M059J (cell line): ENCODE measurements around the gene RTBDN. TPM values are rescaled to one million over a fixed set of nuclear protein-coding genes. Genes with fewer than 3 reads are reported as not detected.

Source experiments
- DNase-seq: peaks from one replicate; pipeline ENCODE4 v3.0.0-alpha.2; 2012; ENCODE audit warnings: low read depth
- total RNA-seq: library from RNA; depleted of rRNA; stranded (reverse); fragments of >200 nt; shearing (Covaris generic); gene quantifications from 2 replicates; pipeline ENCODE4 v1.2.3, GENCODE V29; 2014; rRNA removed

RTBDN gene
- 0.52 TPM in 1 of 2 replicates, not detected in the other for total RNA-seq

DNA sequence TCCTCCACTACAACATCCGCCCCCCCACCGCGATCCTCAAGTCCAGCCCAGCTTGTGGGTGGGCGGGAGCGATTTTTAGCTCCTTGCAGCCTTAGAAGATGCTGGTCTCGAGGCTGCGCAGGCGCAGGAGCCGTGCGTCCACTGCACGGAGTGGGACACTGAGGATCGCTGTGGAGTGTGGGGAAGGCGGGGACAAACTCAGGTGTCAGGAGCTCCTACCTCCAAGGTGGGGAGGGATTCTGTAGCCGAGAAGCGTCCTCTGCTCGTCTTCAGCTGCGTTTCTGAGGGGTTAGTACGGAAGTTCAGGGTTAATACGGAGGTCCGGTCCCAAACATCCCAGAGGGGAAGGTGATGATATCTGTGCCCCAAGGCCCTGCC lies at the start of gene RTBDN:
RTBDN (minus strand) TSS at position 14 of the 378 bp plus-strand sequence. CDS start 4,600 bp downstream, outside the sequence.
- DNase-seq, result peak; percentile 23

DNA sequence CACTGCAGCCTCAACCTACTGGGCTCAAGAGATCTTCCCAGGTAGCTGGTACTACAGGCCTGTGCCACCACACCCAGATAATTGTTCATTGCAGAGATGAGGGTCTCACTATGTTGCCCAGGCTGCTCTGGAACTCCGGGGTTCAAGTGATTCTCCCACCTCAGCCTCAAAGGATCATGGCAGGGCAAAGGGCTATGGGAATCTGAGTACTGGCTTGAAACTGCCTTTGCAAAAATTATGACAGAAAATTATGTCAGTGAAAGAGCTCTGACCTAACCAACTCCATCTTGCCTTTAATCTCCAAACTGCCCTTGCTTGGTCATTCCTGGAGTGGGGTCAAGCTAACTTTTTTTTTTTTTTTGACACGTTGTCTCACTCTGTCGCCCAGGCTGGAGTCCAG lies 48.2 kb upstream of the RTBDN start:
- DNase-seq, result no peak

DNA sequence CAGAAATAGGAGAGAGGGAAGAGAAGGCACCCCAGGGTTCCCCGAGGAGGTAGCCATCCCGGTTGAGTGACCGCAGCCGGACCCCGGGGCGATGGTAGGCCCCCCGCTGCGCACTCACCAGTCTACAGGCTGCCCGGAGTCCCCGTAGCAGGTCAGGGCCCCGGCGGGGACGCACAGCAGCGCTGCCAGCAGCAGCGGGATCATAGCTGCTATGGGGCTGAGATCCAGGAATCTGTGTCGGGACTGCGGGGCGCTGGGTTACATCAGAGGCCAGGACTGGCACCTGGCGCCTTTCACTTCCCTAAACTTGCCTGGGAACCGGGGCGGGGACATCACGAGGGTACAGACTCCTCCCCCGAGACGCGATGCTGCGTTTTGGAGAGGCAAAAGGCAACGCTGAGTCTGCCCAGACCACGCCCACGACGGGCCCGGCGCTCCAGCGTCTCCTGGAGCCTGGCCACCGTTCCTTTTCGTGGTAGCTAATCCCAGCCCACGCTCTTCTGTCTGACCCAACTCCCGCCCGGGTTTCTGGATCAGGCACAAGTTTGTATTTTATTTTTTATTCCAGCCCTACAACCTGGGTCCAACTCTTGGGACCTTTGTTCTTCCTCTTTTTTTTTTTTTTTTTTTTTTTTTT lies 46.9 kb upstream of the RTBDN start, which contains the start of gene DNASE2:
DNASE2 (minus strand) TSS at position 278 of the 637 bp plus-strand sequence; CDS start at position 204, 74 bp downstream.
- DNase-seq, result peak; percentile 95

DNA sequence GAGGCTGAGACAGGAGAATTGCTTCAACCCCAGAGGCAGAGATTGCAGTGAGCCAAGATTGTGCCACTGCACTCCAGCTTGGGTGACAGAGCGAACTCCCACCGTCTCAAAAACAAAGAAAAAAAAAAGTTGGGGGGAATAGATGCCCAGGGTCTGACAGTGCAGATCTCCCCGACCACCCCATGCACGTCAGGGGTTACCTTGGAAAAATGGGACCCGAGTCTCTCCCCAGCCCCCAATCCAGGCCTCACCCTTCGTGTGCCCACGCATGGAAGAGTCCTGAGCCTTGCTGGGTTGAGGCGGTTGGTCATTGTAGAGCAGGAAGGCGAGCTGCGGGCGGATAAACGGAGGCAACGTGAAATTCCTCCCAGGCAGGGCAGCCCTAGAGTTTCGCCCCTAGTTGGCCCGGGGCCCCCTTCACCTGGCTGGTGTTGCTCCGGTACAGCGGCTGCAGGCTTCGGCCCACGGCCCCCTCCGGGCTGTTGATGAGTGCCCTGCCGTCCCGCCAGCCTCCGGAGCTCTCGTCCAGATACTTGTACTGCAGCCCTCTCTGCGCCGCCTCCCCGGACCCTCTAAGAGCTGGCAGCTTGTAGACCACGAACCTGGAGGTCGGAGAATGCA lies 46.3 kb upstream of the RTBDN start:
- peak; percentile 25 for DNase-seq

DNA sequence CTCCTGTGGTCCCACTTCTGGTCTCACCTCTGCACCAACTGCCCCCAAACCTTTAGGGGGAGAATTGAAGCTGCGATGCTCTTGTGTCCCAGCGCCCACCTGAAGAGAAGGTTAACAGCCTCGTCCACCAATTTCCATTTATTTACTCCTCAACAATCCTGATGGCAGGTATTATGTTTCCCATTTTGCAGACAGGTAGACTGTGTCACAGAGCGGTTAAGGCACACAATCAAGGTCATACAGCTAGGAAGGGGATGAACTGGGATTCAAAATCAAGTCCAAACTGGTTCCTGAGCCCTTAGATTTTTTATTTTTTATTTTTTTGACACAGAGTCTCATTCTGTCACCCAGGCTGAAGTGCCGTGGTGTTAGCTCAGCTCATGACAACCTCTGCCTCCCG lies 40.7 kb upstream of the RTBDN start:
- DNase-seq, result no peak

DNA sequence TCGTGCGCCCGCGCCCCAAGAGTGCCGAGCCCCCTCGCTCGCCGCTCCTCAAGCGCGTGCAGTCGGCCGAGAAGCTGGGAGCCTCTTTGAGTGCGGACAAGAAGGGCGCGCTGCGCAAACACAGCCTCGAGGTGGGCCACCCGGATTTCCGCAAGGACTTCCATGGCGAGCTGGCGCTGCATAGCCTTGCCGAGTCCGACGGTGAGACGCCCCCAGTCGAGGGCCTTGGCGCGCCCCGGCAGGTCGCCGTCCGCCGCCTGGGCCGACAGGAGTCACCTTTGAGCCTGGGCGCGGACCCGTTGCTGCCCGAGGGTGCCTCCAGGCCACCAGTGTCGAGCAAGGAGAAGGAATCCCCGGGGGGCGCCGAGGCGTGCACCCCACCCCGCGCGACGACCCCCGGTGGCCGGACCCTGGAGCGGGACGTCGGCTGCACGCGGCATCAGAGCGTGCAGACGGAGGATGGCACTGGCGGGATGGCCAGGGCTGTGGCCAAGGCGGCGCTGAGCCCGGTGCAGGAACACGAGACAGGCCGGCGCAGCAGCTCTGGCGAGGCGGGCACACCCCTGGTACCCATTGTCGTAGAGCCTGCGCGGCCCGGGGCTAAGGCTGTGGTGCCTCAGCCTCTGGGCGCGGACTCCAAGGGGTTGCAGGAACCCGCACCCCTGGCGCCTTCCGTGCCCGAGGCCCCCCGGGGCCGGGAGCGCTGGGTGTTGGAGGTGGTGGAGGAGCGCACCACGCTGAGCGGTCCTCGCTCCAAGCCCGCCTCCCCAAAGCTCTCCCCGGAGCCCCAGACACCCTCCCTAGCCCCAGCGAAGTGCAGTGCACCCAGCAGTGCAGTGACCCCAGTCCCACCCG lies 39.7 kb upstream of the RTBDN start:
- DNase-seq, result no peak

DNA sequence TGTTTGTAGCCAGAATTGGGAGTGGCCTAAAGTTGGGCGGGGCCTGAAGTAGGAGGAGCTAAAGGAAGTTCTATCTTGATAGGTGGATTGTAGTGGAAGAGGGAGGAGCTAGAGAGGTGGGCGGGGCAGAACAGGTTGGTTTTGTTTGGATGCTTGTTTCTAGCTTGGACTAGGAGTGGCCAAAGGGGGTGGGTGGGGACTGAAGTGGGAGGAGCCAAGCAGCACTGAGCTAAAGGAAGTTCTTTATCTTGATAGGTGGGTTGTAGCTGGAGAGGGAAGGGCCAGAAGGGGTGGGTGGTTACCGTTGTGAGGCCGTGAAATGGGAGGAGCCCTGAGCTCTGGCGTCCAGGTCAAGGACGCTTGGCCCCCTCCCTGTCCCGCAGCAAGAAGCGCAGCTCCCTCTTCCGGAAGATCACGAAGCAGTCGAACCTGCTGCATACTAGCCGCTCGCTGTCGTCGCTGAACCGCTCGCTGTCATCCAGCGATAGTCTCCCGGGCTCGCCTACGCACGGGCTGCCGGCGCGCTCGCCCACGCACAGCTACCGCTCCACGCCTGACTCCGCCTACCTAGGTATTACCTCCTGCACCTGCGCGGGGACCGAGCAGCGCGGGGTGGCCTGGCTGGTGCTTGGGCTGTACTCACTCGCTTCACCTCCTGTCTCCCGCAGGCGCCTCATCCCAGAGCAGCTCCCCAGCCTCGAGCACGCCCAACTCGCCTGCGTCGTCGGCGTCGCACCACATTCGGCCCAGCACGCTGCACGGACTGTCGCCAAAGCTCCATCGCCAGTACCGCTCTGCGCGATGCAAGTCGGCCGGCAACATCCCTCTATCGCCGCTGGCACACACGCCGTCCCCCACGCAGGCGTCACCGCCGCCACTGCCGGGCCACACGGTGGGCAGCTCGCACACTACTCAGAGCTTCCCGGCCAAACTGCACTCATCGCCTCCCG lies 38.8 kb upstream of the RTBDN start:
- DNase-seq, result peak; percentile 25

DNA sequence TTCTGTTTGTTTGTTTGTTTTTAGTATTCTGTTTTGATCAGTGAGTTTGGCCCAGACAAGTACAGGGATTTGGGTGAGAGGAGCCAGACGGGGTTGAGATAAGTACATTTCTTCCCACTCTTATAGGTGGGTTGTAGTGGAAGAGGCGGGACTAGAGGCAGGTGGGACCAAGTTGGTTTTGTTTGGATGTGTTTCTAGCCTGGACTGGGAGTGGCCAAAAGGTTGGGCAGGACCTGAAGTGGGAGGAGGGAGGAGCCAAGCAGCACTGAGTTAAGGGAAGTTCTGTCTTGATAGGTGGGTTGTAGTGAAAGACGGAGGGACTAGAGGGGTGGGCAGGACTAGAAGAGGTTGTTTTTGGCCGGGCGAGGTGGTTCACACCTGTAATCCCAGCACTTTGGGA lies 37.9 kb upstream of the RTBDN start:
- no peak for DNase-seq

DNA sequence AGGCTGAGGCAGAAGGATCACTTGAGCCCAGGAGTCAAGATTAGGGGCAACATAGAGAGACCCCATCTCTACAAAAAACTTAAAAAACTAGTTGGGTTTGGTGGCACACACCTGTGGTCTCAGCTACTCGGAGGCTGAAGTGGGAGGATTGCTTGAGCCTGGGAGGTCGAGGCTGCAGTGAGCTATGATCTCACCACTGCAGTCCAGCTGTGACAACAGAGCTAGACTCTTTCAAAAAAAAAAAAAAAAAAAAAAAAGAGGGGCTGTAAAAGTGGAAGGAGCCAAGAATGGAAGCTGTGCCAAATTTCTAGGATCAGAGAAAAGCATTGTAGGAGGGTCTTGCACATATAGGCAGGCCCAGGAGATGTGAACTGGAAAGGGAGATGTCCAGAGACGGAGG lies 37.3 kb upstream of the RTBDN start:
- DNase-seq, result no peak

DNA sequence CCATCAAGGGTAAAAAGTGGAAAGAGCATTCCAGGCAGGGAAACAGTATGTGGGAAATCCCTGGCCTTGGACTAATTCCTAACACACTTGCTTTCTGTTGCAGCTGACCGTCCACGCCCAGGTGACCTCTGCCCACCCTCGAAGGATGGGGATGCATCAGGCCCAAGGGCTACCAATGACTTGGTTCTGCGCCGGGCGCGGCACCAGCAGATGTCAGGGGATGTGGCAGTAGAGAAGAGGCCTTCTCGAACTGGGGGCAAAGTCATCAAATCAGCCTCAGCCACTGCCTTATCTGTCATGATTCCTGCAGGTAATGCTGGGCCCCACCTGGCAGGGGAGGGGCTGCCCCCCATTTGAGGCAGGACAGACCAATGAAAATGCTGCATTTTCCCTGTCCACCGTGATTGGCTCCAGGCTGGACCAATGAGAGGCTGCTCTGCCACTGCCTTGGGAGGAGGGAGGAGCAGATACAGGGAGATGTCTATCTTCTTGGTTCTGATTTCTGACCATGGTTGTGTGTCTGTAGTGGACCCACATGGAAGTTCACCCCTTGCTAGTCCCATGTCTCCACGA lies 34.2 kb upstream of the RTBDN start:
- no peak for DNase-seq

DNA sequence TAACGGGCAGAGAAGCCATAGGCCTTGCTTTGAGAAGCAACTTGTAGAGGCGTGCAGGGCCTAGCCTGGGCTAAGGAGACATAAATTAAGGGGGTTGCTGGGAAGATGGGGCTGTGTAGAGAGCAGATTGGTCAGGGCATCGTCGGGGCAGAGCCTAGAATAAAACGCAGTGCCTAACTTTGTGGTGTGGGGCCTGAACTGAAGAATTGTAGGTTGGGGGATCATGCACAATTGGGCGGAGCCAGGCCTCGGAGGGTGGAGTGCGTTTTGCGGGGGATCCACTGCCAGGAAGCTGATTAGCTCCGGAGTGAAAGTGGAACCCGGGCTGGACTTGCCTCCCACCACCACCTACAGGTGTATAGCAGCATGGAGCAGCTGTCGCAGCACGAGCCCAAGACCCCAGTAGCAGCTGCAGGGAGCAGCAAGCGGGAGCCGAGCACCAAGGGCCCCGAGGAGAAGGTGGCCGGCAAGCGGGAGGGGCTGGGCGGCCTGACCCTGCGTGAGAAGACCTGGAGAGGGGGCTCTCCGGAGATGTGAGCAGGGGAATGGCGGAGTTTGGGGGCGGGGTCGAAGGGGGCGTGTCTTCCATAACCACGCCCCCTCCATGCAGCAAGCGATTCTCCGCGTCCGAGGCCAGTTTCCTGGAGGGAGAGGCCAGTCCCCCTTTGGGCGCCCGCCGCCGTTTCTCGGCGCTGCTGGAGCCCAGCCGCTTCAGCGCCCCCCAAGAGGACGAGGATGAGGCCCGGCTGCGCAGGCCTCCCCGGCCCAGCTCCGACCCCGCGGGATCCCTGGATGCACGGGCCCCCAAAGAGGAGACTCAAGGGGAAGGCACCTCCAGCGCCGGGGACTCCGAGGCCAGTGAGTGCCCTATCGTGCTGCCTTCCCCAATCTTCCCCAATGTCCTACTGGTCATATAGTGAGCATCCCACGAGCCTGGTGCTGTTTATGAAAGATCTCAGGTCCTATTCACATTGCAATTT lies 33.0 kb upstream of the RTBDN start:
- no peak for DNase-seq

DNA sequence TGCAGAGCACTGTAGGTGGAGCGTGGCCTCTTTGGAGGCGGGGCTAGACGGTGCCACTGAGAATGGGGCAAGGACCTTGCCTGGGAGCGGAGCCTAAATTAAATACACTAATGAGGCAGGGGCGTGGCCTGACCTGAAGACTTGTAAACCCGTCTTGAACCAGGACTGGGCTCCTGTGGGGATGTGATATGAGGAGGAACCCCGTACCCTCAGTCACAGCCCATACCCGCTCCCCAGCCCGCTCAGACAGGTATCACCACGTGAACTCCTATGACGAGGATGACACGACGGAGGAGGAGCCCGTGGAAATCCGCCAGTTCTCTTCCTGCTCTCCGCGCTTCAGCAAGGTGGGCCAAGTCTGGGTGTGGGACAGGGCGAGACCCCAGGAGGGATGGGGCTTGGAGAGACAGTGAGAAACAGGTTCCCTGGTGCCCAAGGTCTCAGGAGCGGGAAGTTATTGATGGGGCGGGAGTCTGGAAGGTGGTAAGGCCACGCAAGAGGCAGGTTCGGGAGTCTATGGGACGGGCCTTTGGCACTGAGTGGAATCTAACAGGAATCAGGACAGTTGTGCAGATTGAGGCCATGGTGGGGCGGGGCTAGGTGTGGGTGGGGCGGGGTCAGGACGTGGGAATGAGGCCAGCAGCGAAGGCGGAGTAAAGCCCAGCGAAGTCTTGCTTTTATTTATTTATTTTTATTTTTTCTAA lies 32.2 kb upstream of the RTBDN start:
- DNase-seq, result no peak

DNA sequence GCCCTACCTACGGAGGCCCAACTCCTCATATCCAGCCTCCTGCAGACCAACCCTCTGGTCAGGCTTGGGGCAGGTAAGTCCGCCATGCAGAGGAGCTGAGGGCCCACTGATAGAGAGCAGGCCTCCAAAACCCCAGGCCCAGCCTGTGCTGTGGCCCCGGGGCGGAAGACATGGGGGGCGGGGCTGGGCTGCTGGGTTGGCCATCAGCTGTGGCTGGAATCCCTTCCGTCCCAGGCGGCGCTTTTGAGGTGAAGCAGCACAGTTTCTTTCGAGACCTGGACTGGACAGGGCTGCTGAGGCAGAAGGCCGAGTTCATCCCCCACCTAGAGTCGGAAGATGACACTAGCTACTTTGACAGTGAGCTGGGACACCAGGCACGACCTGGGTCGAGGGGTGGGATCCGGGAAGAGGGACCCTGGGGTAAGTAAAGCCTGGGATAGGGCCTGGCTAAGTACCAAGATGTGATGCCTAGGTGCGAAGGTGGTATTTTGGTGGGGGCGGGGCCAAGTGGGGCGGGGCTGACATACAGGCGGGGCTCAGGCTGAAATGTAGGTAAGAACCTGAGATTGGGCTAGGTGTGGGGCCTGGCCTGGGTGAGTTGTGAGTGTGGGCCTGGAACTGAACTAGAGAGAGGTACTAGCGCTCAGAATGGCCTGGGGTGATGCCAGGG lies 31.5 kb upstream of the RTBDN start:
- no peak for DNase-seq

DNA sequence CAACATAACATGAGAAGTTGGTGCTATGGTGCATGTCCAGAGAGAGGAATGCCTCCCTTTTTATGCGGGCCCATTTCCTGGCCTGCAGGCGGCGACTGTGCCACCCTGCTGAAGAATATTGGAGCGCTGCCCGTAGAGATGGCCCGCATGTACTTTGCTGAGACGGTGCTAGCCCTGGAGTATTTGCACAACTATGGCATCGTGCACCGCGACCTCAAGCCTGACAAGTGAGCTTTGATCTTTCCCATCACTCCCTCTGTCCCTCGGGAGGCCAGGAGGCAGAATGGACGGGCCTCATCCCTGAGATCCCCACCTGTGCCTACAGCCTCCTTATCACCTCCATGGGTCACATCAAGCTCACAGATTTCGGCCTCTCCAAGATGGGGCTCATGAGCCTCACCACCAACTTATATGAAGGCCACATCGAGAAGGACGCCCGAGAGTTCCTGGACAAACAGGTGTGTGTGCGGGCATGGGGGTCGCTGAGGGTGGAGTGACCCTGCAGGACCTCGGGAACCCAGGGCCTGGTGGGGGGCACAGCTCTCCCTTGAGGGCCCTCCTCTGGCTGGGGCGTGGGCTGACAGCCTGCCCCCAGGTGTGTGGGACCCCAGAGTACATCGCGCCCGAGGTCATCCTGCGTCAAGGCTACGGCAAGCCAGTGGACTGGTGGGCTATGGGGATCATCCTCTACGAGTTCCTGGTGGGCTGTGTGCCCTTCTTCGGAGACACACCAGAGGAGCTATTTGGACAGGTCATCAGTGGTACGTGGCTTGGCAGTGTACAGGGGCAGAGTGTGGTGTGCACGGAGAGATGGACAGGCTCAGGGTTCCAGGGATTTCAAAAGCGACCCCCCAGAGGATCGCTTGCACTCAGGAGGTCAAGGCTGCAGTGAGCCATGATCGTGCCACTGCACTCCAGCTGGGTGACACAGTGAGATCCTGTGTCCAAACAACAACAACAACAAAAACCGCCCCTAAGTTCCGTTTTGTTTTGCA lies 30.6 kb upstream of the RTBDN start:
- no peak for DNase-seq

DNA sequence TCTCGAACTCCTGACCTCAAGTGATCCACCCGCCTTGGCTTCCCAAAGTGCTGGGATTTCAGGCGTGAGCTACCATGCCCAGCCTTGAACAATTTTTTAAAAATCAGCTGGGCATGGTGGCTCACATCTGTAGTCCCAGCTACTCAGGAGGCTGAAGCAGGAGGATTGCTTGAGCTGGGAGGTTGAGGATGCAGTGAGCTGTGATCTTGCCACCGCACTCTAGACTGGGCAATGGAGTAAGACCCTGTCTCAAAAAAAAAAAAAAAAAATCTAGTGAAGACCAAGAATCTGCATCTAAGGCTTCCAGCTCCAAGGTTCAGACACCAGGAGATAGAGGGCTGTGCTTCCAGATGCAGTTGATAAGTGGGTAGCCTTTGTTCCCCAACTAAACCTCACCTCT lies 29.8 kb upstream of the RTBDN start:
- DNase-seq, result no peak

DNA sequence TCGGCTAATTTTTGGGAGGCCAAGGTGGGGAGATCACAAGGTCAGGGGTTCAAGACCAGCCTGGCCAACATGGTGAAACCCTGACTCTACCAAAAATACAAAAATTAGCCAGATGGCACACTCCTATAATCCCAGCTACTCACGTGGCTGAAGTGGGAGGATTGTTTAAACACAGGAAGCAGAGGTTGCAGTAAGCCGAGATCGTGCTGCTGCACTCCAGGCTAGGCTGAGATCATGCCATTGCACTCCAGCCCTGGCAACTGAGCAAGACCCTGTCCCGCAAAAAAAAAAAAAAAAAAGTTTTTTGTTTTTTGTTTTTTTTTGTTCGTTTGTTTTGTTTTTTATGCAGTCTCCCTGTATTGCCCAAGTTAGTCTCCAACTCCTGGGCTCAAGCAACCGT lies 25.2 kb upstream of the RTBDN start:
- DNase-seq, result no peak
